Gastroesophageal sphincter (tissue), 4 donors: Measurements from ENCODE around the gene TNFAIP3. TPM values are rescaled to one million over a fixed set of nuclear protein-coding genes. Genes with fewer than 3 reads are reported as not detected.

Experiments used
- ATAC-seq: fragments of 150-250 bp; one replicate; pipeline ENCODE4 v1.9.1; 2016; ENCODE audit warnings: mild to moderate bottlenecking, moderate library complexity
- H3K27ac ChIP-seq, 4 donors: fragments of 200-600 bp; sonication (generic) in 3 of 4; 1 replicate in 3 of 4; 2 replicates in 1 of 4; pipeline ENCODE4 v1.5.1; 2016 to 2019
- H3K27me3 ChIP-seq: fragments of 200-600 bp; sonication (generic); one replicate; pipeline ENCODE4 v1.5.1; 2019
- H3K36me3 ChIP-seq, 2 donors: fragments of 200-600 bp; sonication (generic); one replicate each; pipeline ENCODE4 v1.5.1; 2019; ENCODE audit warnings: control low read depth in 1 of 2
- H3K4me1 ChIP-seq, 3 donors: fragments of 200-600 bp; sonication (generic); 1 replicate in 2 of 3; 2 replicates in 1 of 3; pipeline ENCODE4 v1.5.1; 2016 to 2019; ENCODE audit warnings: control low read depth in 2 of 3
- H3K4me3 ChIP-seq, 2 donors: fragments of 200-600 bp; sonication (generic); one replicate each; pipeline ENCODE4 v1.5.1; 2019; ENCODE audit warnings: mild to moderate bottlenecking in 1 of 2, moderate library complexity in 1 of 2
- H3K9me3 ChIP-seq, 3 donors: fragments of 200-600 bp; sonication (generic); one replicate each; pipeline ENCODE4 v1.5.1; 2017 to 2019; ENCODE audit warnings: control low read depth in 2 of 3
- EP300 ChIP-seq: sonication (generic); formaldehyde crosslinking; IDR thresholded peaks from one replicate; pipeline ENCODE4 v1.6.1; 2017; ENCODE audit warnings: antibody characterized with exemption, mild to moderate bottlenecking
- POLR2A ChIP-seq, 2 donors: fragments of 450-650 bp; IDR thresholded peaks; one replicate each; pipeline ENCODE4 v1.6.1; 2017; ENCODE audit warnings: antibody characterized with exemption in 2 of 2, mild to moderate bottlenecking in 2 of 2, moderate library complexity in 1 of 2
- POLR2AphosphoS5 ChIP-seq: sonication (generic); formaldehyde crosslinking; IDR thresholded peaks from one replicate; pipeline ENCODE4 v1.6.1; 2017; ENCODE audit warnings: antibody characterized with exemption
- WGBS, 2 donors: methylation state at CpG; one replicate each; pipeline ENCODE4 v1.1.5; 2018; ENCODE audit warnings: low coverage in 1 of 2; 5-methylcytosine and 5-hydroxymethylcytosine counted together
- total RNA-seq, 4 donors: library from RNA; depleted of rRNA; stranded (reverse); fragments of >200 nt; gene quantifications; one replicate each; pipeline ENCODE4 v1.1.0, GENCODE V29; 2016
- TF ChIP-seq, protein P1 (sequence below), 4 experiments: fragments of 200-600 bp in 2 of 4; fragments of 450-650 bp in 2 of 4; sonication (generic) in 1 of 4; IDR thresholded peaks; one replicate each; pipeline ENCODE4 v1.5.1; 2017 to 2019; ENCODE audit warnings: antibody characterized with exemption in 4 of 4, mild to moderate bottlenecking in 2 of 4, moderate library complexity in 2 of 4

The TNFAIP3 gene
- total RNA-seq, 4 donors from 2014 or later, result 11.2 to 40.7 (median 18.3) TPM

GRCh38 chr6:137906020-137906472, 39.0 kb downstream of the TNFAIP3 start:
- Histone ChIP-seq H3K4me1 (no peaks in the 10 kb centered on the region), H3K27me3 (peaks cover 3% of the 10 kb centered on the region), H3K27ac (no peak overlapping the region), H3K36me3 (no peaks in the 10 kb centered on the region), H3K9me3 (no peaks in the 10 kb centered on the region), H3K4me3 (no peak overlapping the region)
- WGBS, 2 donors, result 89 to 100% methylated on average over 1 of the region's 1 CpG
- TF ChIP-seq, protein P1, sequence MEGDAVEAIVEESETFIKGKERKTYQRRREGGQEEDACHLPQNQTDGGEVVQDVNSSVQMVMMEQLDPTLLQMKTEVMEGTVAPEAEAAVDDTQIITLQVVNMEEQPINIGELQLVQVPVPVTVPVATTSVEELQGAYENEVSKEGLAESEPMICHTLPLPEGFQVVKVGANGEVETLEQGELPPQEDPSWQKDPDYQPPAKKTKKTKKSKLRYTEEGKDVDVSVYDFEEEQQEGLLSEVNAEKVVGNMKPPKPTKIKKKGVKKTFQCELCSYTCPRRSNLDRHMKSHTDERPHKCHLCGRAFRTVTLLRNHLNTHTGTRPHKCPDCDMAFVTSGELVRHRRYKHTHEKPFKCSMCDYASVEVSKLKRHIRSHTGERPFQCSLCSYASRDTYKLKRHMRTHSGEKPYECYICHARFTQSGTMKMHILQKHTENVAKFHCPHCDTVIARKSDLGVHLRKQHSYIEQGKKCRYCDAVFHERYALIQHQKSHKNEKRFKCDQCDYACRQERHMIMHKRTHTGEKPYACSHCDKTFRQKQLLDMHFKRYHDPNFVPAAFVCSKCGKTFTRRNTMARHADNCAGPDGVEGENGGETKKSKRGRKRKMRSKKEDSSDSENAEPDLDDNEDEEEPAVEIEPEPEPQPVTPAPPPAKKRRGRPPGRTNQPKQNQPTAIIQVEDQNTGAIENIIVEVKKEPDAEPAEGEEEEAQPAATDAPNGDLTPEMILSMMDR (IDR thresholded peaks at IDR 0.05), result no peak
- TF ChIP-seq POLR2AphosphoS5 (no peak), POLR2A (IDR thresholded peaks at IDR 0.05) (no peak), EP300 (no peak)
- ATAC-seq, result no peak

GRCh38 chr6:137907170-137907569, 40.1 kb downstream of the TNFAIP3 start:
- TF ChIP-seq, protein P1 (IDR thresholded peaks at IDR 0.05), result no peak
- TF ChIP-seq POLR2AphosphoS5 (no peak), EP300 (no peak), POLR2A (IDR thresholded peaks at IDR 0.05) (no peak)
- Histone ChIP-seq H3K4me1 (no peaks in the 10 kb centered on the region), H3K36me3 (no peaks in the 10 kb centered on the region), H3K27ac (no peak overlapping the region), H3K4me3 (no peak overlapping the region), H3K9me3 (no peaks in the 10 kb centered on the region), H3K27me3 (peaks cover 3% of the 10 kb centered on the region)
- 74 to 92% methylated on average over 1 to 2 of the region's 2 CpGs for WGBS, 2 donors
- ATAC-seq, result no peak

DNA sequence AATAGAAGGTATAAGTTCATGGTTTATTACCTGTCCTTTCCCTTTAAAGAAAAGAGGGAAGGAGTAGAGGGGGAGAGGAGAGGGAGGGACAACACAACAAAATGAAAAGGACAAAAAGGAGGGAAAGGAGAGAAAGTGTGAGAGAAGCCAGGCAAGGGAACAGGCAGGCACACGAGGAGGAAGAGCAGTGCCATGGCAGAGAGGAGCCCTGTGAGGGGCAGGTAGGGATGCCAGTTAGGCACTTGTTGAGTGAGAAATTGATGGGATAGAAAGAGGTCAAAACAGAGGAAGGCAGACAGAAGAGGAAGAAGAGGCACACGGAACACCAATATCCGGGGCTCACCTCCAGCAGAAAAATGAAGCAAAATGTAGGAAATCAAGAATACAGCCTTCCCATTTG, 42.5 kb downstream of the TNFAIP3 start:
- Histone ChIP-seq H3K36me3 (no peaks in the 10 kb centered on the region), H3K4me1 (no peaks in the 10 kb centered on the region), H3K27me3 (peaks cover 3% of the 10 kb centered on the region), H3K4me3 (no peak overlapping the region), H3K27ac (no peak overlapping the region), H3K9me3 (peaks cover 0 to 5% (median 0%) of the 10 kb centered on the region in 3 donors)
- no peak for ATAC-seq
- TF ChIP-seq POLR2A (IDR thresholded peaks at IDR 0.05) (no peak), EP300 (no peak), POLR2AphosphoS5 (no peak)
- TF ChIP-seq, protein P1 (IDR thresholded peaks at IDR 0.05), result no peak
- 82 to 90% methylated on average over 3 of the region's 3 CpGs for WGBS, 2 donors

- H3K36me3 ChIP-seq, result no peaks in the 10 kb centered on the region
- ATAC-seq, result no peak
Measured at GRCh38 chr6:137910424-137910834, 43.4 kb downstream of the TNFAIP3 start.

More at GRCh38 chr6:137910424-137910834, 43.4 kb downstream of the TNFAIP3 start:
- Histone ChIP-seq H3K4me1 (no peaks in the 10 kb centered on the region), H3K9me3 (peaks cover 0 to 5% (median 0%) of the 10 kb centered on the region in 3 donors), H3K27ac (no peak overlapping the region), H3K4me3 (no peak overlapping the region), H3K27me3 (peaks cover 3% of the 10 kb centered on the region)
- no peak for TF ChIP-seq EP300
- TF ChIP-seq POLR2A (IDR thresholded peaks at IDR 0.05), result no peak
- TF ChIP-seq POLR2AphosphoS5, result no peak
- TF ChIP-seq, protein P1 (IDR thresholded peaks at IDR 0.05), result no peak
- WGBS, 2 donors, result 88% methylated on average over 1 of the region's 1 CpG; no CpG with 5 or more reads in 1 of the 2 donors
